GM12892 (cell line): ENCODE data around the gene FOXO3.

Experiments used
- POLR2A ChIP-seq: IDR thresholded peaks from 2 replicates; pipeline ENCODE4 v1.6.1; 2011; ENCODE audit warnings: low read depth, low read length, control low read depth
- POLR2AphosphoS5 ChIP-seq: IDR thresholded peaks from 2 replicates; pipeline ENCODE4 v1.6.1; 2011; ENCODE audit warnings: low read depth, low read length, control low read depth
- TAF1 ChIP-seq: IDR thresholded peaks from 2 replicates; pipeline ENCODE4 v1.6.1; 2011; ENCODE audit warnings: low read depth, mild to moderate bottlenecking, control low read depth, low read length, borderline replicate concordance

DNA sequence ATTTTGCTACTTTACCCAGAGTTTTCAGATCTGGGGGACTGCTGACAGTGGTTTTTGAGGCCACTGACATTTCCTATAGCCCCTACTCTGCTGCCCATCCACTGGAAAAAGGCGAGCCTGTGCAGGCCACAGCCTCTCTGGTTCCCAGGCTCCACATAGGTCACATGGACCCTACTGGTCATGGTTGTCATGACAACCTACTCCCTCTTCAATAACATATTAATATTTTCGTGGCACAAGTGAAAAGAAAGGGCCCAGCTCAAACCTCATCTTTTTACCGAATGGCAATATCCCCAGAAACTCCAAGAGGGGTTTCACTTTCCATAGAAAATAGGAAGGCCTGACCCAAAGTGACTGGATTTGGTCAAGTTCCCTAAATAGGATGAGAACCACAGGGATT, 11.0 kb upstream of the FOXO3 start:
- TF ChIP-seq POLR2A, result no peak
- TF ChIP-seq POLR2AphosphoS5, result no peak
- no peak for TF ChIP-seq TAF1
